ENCODE data around the gene KCNK5. TPM values are rescaled to one million over a fixed set of nuclear protein-coding genes. Genes with fewer than 3 reads are reported as not detected.

KCNK5 gene
- total and polyA plus RNA-seq, 12 donors: 0.06 to 1.1 (median 0.25) TPM; not detected in 1

GRCh38 chr6:39198528-39198927, 30.7 kb downstream of the KCNK5 start:
- Histone ChIP-seq H3K27ac (no peak overlapping the region), H3K36me3 (no peaks in the 10 kb centered on the region), H3K27me3 (peaks cover 0 to 11% (median 0%) of the 10 kb centered on the region in 7 donors), H3K4me1 (no peaks in the 10 kb centered on the region), H3K4me3 (no peak overlapping the region), H3K9me3 (no peaks in the 10 kb centered on the region)
- intact Hi-C loops (cut with DNase I): no loop called here
- ATAC-seq (no peak), DNase-seq (no peak)
- TF ChIP-seq, protein P1, sequence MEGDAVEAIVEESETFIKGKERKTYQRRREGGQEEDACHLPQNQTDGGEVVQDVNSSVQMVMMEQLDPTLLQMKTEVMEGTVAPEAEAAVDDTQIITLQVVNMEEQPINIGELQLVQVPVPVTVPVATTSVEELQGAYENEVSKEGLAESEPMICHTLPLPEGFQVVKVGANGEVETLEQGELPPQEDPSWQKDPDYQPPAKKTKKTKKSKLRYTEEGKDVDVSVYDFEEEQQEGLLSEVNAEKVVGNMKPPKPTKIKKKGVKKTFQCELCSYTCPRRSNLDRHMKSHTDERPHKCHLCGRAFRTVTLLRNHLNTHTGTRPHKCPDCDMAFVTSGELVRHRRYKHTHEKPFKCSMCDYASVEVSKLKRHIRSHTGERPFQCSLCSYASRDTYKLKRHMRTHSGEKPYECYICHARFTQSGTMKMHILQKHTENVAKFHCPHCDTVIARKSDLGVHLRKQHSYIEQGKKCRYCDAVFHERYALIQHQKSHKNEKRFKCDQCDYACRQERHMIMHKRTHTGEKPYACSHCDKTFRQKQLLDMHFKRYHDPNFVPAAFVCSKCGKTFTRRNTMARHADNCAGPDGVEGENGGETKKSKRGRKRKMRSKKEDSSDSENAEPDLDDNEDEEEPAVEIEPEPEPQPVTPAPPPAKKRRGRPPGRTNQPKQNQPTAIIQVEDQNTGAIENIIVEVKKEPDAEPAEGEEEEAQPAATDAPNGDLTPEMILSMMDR (IDR thresholded peaks at IDR 0.05): no peak

DNA sequence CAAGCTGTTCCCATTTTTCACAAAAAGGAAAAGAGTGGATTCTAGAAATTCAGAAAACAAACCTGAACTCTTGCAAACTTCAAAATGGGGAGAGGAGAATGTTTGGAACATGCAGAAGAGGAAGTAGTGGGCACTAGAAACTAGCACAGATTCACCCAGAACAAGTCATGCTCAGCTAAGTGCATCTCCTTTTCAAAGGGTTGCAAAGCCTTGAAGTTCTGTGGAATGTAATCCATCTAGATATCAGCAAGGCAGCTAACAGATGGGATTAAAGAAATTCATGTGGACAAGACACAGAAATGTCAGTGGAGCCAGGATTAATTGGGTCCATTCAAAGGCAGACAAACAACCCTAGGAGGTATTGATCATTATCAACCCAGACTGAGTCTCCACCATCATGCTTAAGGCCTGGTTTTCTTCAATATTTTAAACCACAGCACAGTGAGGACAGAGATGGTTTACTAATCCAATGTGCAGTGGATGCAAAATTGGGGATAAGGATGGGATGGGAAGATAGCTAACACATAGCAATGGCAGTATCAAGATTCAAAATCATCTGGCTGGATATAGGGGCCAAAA, 31.3 kb downstream of the KCNK5 start:
- H3K27me3 ChIP-seq: peaks cover 0 to 11% (median 0%) of the 10 kb centered on the region in 7 donors
- H3K9me3 ChIP-seq: no peaks in the 10 kb centered on the region
- no peak for DNase-seq
- no peak overlapping the region for H3K4me3 ChIP-seq
- ATAC-seq: no peak
- no peaks in the 10 kb centered on the region for H3K36me3 ChIP-seq
- no peaks in the 10 kb centered on the region for H3K4me1 ChIP-seq
- TF ChIP-seq, protein P1 (IDR thresholded peaks at IDR 0.05): no peak
- H3K27ac ChIP-seq: no peak overlapping the region
- intact Hi-C loops (cut with DNase I): no loop called here

GRCh38 chr6:39197521-39197920, 31.8 kb downstream of the KCNK5 start:
- 88 to 89% methylated on average over 4 of the region's 4 CpGs for WGBS, 2 donors
- intact Hi-C loops (cut with DNase I): no loop called here
- peaks cover 0 to 11% (median 0%) of the 10 kb centered on the region in 7 donors for H3K27me3 ChIP-seq

GRCh38 chr6:39196673-39197091, 32.6 kb downstream of the KCNK5 start:
- TF ChIP-seq, protein P1 (IDR thresholded peaks at IDR 0.05): no peak
- no peaks in the 10 kb centered on the region for H3K36me3 ChIP-seq
- ATAC-seq (no peak), DNase-seq (no peak)
- no peak overlapping the region for H3K27ac ChIP-seq
- H3K4me1 ChIP-seq: no peaks in the 10 kb centered on the region
- H3K4me3 ChIP-seq: no peak overlapping the region
- WGBS, 2 donors: 80 to 86% methylated on average over 3 of the region's 3 CpGs
- no peaks in the 10 kb centered on the region for H3K9me3 ChIP-seq
- intact Hi-C loops (cut with DNase I): loop anchor here in 1 of 10 donors (1.0 kb wide), 1 partner anchor 8 kb away; no protein-coding TSS in a partner anchor
- peaks cover 0 to 11% (median 0%) of the 10 kb centered on the region in 7 donors for H3K27me3 ChIP-seq

More at GRCh38 chr6:39197521-39197920, 31.8 kb downstream of the KCNK5 start:
- DNase-seq: no peak
- Histone ChIP-seq H3K9me3 (no peaks in the 10 kb centered on the region), H3K4me1 (no peaks in the 10 kb centered on the region), H3K4me3 (no peak overlapping the region), H3K36me3 (no peaks in the 10 kb centered on the region), H3K27ac (no peak overlapping the region)
- TF ChIP-seq, protein P1 (IDR thresholded peaks at IDR 0.05): no peak
- ATAC-seq: no peak

Data from heart right ventricle (tissue), 16 donors.